Measurements from ENCODE around the gene AHCYL1. TPM values are rescaled to one million over a fixed set of nuclear protein-coding genes. Genes with fewer than 3 reads are reported as not detected.
A peak's percentile ranks its signal among the peaks of the same experiment; 100 is the strongest.
"Not testable (repeated sequence)": the region's sequence is repeated elsewhere in the genome, so short reads cannot be mapped to it uniquely, and the experiment has no call there.

Gene AHCYL1
- total RNA-seq, 1 donor from 2014 or later, result 41.6 TPM

DNA sequence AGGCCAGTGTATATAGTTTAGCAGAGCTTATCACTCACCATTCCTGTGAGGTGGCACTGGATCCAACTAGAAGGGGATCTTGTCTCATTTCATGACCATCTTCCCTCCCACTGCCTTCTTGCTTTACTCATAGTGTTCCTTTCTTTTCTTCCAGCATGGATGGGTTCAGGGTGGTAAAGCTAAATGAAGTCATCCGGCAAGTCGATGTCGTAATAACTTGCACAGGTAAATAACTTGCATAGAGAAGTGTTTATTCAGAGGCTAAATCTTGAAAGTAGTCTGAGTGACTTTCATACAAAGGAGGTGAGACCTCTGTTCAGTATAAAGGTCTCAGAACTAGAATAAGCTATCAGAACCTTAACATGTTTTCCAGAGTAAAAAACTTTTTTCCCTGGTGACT, 33.2 kb downstream of the AHCYL1 start:
- no peak overlapping the region for H3K27ac Mint-ChIP-seq
- ATAC-seq (ENCODE audit: low read depth) (no peak), DNase-seq (no peak)
- POLR2A ChIA-PET, result interaction anchor here (1.2 kb wide), 1 partner anchor 17 kb away, joined by 3 read pairs; the partner anchor contains the start of gene STRIP1
- CTCF ChIA-PET, result interaction anchor here (5.5 kb wide), 1 partner anchor 12 kb away, joined by 28 read pairs; no protein-coding TSS in a partner anchor
- TF ChIP-seq, protein P1, sequence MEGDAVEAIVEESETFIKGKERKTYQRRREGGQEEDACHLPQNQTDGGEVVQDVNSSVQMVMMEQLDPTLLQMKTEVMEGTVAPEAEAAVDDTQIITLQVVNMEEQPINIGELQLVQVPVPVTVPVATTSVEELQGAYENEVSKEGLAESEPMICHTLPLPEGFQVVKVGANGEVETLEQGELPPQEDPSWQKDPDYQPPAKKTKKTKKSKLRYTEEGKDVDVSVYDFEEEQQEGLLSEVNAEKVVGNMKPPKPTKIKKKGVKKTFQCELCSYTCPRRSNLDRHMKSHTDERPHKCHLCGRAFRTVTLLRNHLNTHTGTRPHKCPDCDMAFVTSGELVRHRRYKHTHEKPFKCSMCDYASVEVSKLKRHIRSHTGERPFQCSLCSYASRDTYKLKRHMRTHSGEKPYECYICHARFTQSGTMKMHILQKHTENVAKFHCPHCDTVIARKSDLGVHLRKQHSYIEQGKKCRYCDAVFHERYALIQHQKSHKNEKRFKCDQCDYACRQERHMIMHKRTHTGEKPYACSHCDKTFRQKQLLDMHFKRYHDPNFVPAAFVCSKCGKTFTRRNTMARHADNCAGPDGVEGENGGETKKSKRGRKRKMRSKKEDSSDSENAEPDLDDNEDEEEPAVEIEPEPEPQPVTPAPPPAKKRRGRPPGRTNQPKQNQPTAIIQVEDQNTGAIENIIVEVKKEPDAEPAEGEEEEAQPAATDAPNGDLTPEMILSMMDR (IDR thresholded peaks at IDR 0.05), result no peak
- peaks cover 3% of the 10 kb centered on the region for H3K4me1 Mint-ChIP-seq
- intact Hi-C loops (cut with micrococcal nuclease), result no loop called here
- H3K27me3 Mint-ChIP-seq, result no peaks in the 10 kb centered on the region
- peaks cover 83% of the 10 kb centered on the region for H3K36me3 Mint-ChIP-seq (ENCODE audit: low read depth)
- H3K4me3 Mint-ChIP-seq, result no peak overlapping the region
- H3K9me3 Mint-ChIP-seq, result no peaks in the 10 kb centered on the region

DNA sequence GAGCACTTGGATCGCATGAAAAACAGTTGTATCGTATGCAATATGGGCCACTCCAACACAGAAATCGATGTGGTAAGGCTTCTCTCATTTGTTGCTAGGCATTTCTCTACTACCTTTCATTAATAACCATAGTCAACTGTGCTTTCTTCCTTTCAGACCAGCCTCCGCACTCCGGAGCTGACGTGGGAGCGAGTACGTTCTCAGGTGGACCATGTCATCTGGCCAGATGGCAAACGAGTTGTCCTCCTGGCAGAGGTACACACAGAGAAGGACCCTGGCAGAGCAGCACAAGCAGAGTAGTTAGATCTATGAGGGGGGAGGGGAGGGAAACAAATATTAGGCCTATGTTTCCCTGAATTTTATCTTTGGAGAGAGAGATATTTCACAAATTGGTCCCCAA, 33.8 kb downstream of the AHCYL1 start:
- ChIA-PET POLR2A (no interaction called here), CTCF (interaction anchor here (5.5 kb wide), 1 partner anchor 11 kb away, joined by 28 read pairs; no protein-coding TSS in a partner anchor)
- Mint-ChIP-seq H3K9me3 (no peaks in the 10 kb centered on the region), H3K4me3 (no peak overlapping the region), H3K36me3 (ENCODE audit: low read depth) (peaks cover 86% of the 10 kb centered on the region), H3K27me3 (no peaks in the 10 kb centered on the region), H3K27ac (no peak overlapping the region), H3K4me1 (peaks cover under 1% of the 10 kb centered on the region)
- TF ChIP-seq, protein P1 (IDR thresholded peaks at IDR 0.05), result no peak
- no peak for ATAC-seq (ENCODE audit: low read depth)
- intact Hi-C loops (cut with micrococcal nuclease), result no loop called here
- DNase-seq, result no peak

DNA sequence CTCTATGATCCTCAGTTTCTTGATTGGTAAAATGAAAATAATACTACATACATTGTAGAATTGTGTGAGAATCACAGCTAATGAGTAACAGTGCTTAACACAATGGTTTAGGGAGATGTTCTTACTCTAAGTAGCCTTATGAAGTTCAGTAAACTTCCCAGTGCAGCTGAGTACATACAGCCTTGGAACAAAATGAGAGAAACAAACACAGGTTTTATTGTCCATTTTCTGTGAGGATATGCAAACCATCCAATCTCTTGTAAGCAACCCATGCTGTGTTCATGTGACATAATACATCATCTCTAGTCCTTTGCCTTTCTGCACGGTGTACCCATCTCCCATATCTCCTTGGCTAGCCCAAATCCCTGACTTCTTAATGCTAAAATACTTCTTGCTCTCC, 35.2 kb downstream of the AHCYL1 start:
- intact Hi-C loops (cut with micrococcal nuclease), result no loop called here
- POLR2A ChIA-PET, result interaction anchor here (1.0 kb wide), 1 partner anchor 15 kb away, joined by 3 read pairs; the partner anchor contains the start of gene STRIP1
- H3K9me3 Mint-ChIP-seq, result no peaks in the 10 kb centered on the region
- CTCF ChIA-PET, result interaction anchor here (1.0 to 5.5 kb wide), 2 partner anchors 10 to 22 kb away, joined by 3 to 28 read pairs; no protein-coding TSS in a partner anchor
- peaks cover 10% of the 10 kb centered on the region for H3K4me1 Mint-ChIP-seq
- H3K27me3 Mint-ChIP-seq, result no peaks in the 10 kb centered on the region
- H3K27ac Mint-ChIP-seq, result no peak overlapping the region
- ATAC-seq (ENCODE audit: low read depth), result no peak
- H3K36me3 Mint-ChIP-seq (ENCODE audit: low read depth), result peaks cover 89% of the 10 kb centered on the region
- no peak for DNase-seq
- no peak overlapping the region for H3K4me3 Mint-ChIP-seq
- TF ChIP-seq, protein P1 (IDR thresholded peaks at IDR 0.05), result no peak

DNA sequence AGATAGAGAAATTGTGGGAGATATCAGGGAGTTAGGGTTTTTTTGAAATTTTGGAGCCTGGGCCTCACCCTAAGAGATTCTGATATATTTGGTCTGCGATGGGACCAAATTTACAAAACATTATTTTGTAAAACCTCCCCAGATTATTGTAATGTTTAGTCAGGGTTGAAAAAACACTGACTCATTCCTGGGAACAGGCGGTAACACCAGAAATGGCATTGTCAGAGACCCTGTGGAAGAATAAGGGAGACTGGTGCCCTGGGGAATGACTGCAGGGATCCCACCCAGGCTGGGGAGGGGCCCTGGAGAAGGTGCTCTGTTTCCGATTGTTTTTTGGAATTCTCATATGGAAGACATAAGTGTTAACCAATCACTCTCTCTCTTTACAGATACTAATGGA, 36.7 kb downstream of the AHCYL1 start:
- Mint-ChIP-seq H3K4me1 (peaks cover 10% of the 10 kb centered on the region), H3K4me3 (no peak overlapping the region), H3K9me3 (no peaks in the 10 kb centered on the region), H3K36me3 (ENCODE audit: low read depth) (peaks cover 78% of the 10 kb centered on the region), H3K27me3 (no peaks in the 10 kb centered on the region), H3K27ac (no peak overlapping the region)
- TF ChIP-seq, protein P1 (IDR thresholded peaks at IDR 0.05), result no peak
- ChIA-PET CTCF (interaction anchor here (5.5 kb wide), 1 partner anchor 8 kb away, joined by 28 read pairs; no protein-coding TSS in a partner anchor), POLR2A (no interaction called here)
- intact Hi-C loops (cut with micrococcal nuclease), result no loop called here
- no peak for ATAC-seq (ENCODE audit: low read depth)
- no peak for DNase-seq

DNA sequence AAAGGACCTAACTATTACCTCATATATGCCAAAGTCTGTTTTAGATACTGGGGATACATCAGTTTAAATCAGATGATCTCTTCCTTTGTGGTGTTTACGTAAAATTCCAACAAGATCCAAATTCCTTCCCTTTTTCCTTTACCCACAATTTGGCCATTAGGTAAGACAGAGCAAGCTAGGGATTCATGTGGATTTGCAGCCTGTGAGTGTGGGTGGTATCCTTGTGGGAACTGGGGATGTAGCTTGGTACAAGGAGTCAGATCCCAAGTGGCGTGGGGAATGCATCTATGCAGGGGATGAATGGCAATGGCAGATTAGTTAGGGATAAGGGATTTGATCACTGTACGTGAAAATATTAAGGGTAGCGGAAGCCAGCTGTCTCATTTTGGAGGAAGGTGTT, 40.0 kb downstream of the AHCYL1 start:
- H3K36me3 Mint-ChIP-seq (ENCODE audit: low read depth), result peaks cover 46% of the 10 kb centered on the region
- CTCF ChIA-PET, result interaction anchor here (1.3 kb wide), 1 partner anchor 471 kb away, joined by 5 read pairs; no protein-coding TSS in a partner anchor
- POLR2A ChIA-PET, result no interaction called here
- TF ChIP-seq, protein P1 (IDR thresholded peaks at IDR 0.05), result no peak
- peaks cover 13% of the 10 kb centered on the region for H3K4me1 Mint-ChIP-seq
- intact Hi-C loops (cut with micrococcal nuclease), result no loop called here
- no peak overlapping the region for H3K27ac Mint-ChIP-seq
- H3K4me3 Mint-ChIP-seq, result no peak overlapping the region
- ATAC-seq (ENCODE audit: low read depth) (no peak), DNase-seq (no peak)
- H3K27me3 Mint-ChIP-seq, result no peaks in the 10 kb centered on the region
- H3K9me3 Mint-ChIP-seq, result no peaks in the 10 kb centered on the region

DNA sequence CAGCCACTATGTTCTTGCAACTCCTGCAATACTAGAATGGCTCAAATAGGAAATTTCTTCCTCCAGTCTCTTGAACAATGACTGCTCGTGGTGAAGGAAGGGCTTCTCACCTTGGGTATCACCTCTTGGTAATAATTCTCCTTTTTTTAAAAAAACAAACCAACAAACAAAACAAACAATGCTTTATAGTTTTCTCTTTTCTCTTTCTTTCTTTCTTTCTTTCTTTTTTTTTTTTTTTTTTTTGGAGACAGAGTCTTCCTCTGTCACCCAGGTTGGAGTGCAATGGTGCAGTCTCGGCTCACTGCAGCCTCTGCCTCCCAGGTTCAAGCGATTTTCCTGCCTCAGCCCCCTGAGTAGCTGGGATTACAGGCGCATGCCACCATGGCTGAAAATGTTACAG, 46.1 kb downstream of the AHCYL1 start:
- ATAC-seq (ENCODE audit: low read depth); H3K36me3 Mint-ChIP-seq (ENCODE audit: low read depth); DNase-seq; H3K27me3 Mint-ChIP-seq; H3K9me3 Mint-ChIP-seq: not testable (repeated sequence)
- Mint-ChIP-seq H3K27ac (peak overlapping the region; percentile 87), H3K4me3 (peak overlapping the region; percentile 70), H3K4me1 (peaks cover 33% of the 10 kb centered on the region)
- ChIA-PET POLR2A (interaction anchor here (0.7 kb wide), 1 partner anchor 27 kb away, joined by 4 read pairs; no protein-coding TSS in a partner anchor), CTCF (interaction anchor here (1.5 to 3.5 kb wide), 7 partner anchors 12 to 485 kb away, joined by 3 to 36 read pairs (median 5); no protein-coding TSS in a partner anchor)
- intact Hi-C loops (cut with micrococcal nuclease), result loop anchor here (5.0 to 10.0 kb wide), 2 partner anchors 538 to 1414 kb away; partner anchors contain the start of genes ATP5PB, CYB561D1 and WDR77

All from activated B cell treated with CpG ODN at 0.5 μM for 24 hours (primary cell).